AG10803 (cell line): ENCODE data around the gene CHRNA7.
"Not testable (repeated sequence)": the region's sequence is repeated elsewhere in the genome, so short reads cannot be mapped to it uniquely, and the experiment has no call there.

Experiments
- DNase-seq: peaks from one replicate; pipeline ENCODE4 v3.0.0; 2010; ENCODE audit warnings: low read depth
- H3K4me3 ChIP-seq: 2 replicates; pipeline ENCODE4 v1.5.1; 2011; ENCODE audit warnings: mild to moderate bottlenecking, low read length, control low read depth
- CTCF ChIP-seq: conservative IDR thresholded peaks from 2 replicates; pipeline ENCODE4 v1.5.1; 2011; ENCODE audit warnings: mild to moderate bottlenecking, low read length, control low read depth, inconsistent platforms

The CHRNA7 gene

GRCh38 chr15:32152574-32152973, 122.3 kb downstream of the CHRNA7 start:
- H3K4me3 ChIP-seq, result no peak overlapping the region

GRCh38 chr15:32153868-32154623, 123.7 kb downstream of the CHRNA7 start:
- not testable (repeated sequence) for DNase-seq, H3K4me3 ChIP-seq

More at GRCh38 chr15:32152574-32152973, 122.3 kb downstream of the CHRNA7 start:
- TF ChIP-seq CTCF, result no peak
- no peak for DNase-seq

GRCh38 chr15:32162143-32162542, 131.8 kb downstream of the CHRNA7 start:
- not testable (repeated sequence) for H3K4me3 ChIP-seq, DNase-seq

GRCh38 chr15:32164065-32164464, 133.8 kb downstream of the CHRNA7 start:
- DNase-seq, H3K4me3 ChIP-seq: not testable (repeated sequence)

GRCh38 chr15:32164747-32165146, 134.4 kb downstream of the CHRNA7 start:
- not testable (repeated sequence) for H3K4me3 ChIP-seq, DNase-seq

- DNase-seq, H3K4me3 ChIP-seq: not testable (repeated sequence)
Measured at GRCh38 chr15:32165775-32166174, 135.5 kb downstream of the CHRNA7 start.

GRCh38 chr15:32166270-32166669, 136.0 kb downstream of the CHRNA7 start:
- not testable (repeated sequence) for H3K4me3 ChIP-seq, DNase-seq

- H3K4me3 ChIP-seq, DNase-seq: not testable (repeated sequence)
Measured at GRCh38 chr15:32167913-32168312, 137.6 kb downstream of the CHRNA7 start.

- DNase-seq, H3K4me3 ChIP-seq: not testable (repeated sequence)
Measured at GRCh38 chr15:32180579-32180978, 150.3 kb downstream of the CHRNA7 start.

- DNase-seq, result not testable (repeated sequence)
Measured at GRCh38 chr15:32193780-32194179, 163.5 kb downstream of the CHRNA7 start.

GRCh38 chr15:32196206-32196605, 165.9 kb downstream of the CHRNA7 start:
- H3K4me3 ChIP-seq, DNase-seq: not testable (repeated sequence)

More at GRCh38 chr15:32193780-32194179, 163.5 kb downstream of the CHRNA7 start:
- H3K4me3 ChIP-seq, result not testable (repeated sequence)

GRCh38 chr15:32198938-32199337, 168.6 kb downstream of the CHRNA7 start:
- not testable (repeated sequence) for DNase-seq, H3K4me3 ChIP-seq

- not testable (repeated sequence) for DNase-seq, H3K4me3 ChIP-seq
Measured at GRCh38 chr15:32209081-32209480, 178.8 kb downstream of the CHRNA7 start.

GRCh38 chr15:32218666-32219065, 188.4 kb downstream of the CHRNA7 start:
- no peak for DNase-seq
- no peak for TF ChIP-seq CTCF
- H3K4me3 ChIP-seq, result no peak overlapping the region
